Activated T-cell treated with anti-CD3 and anti-CD28 coated beads, Interleukin-2, amount 50 U/mL, for 24 hours (primary cell): ENCODE data around the gene RASSF1.

ENCODE experiments used
- DNase-seq: peaks from one replicate; pipeline ENCODE4 v3.0.0-alpha.2; 2020
- H3K27ac Mint-ChIP-seq: 2 replicates; pipeline ENCODE4 v1.8.0; 2020; ENCODE audit warnings: mild to moderate bottlenecking, mixed read lengths
- H3K27me3 Mint-ChIP-seq: 2 replicates; pipeline ENCODE4 v1.8.0; 2020; ENCODE audit warnings: mixed read lengths
- H3K36me3 Mint-ChIP-seq: 2 replicates; pipeline ENCODE4 v1.8.0; 2020; ENCODE audit warnings: low read depth, mixed read lengths
- H3K4me1 Mint-ChIP-seq: 2 replicates; pipeline ENCODE4 v1.8.0; 2020; ENCODE audit warnings: low read depth, mixed read lengths
- H3K4me3 Mint-ChIP-seq: 2 replicates; pipeline ENCODE4 v1.8.0; 2020; ENCODE audit warnings: mild to moderate bottlenecking, moderate library complexity, mixed read lengths
- H3K9me3 Mint-ChIP-seq: 2 replicates; pipeline ENCODE4 v1.8.0; 2020; ENCODE audit warnings: mixed read lengths

RASSF1 gene

GRCh38 chr3:50355829-50356552 is 15.4 kb upstream of the RASSF1 start:
- no peaks in the 10 kb centered on the region for H3K9me3 Mint-ChIP-seq
- H3K36me3 Mint-ChIP-seq = peaks cover 78% of the 10 kb centered on the region
- peak overlapping the region; percentile 95 for H3K27ac Mint-ChIP-seq
- no peaks in the 10 kb centered on the region for H3K27me3 Mint-ChIP-seq
- peak overlapping the region; percentile 96 for H3K4me3 Mint-ChIP-seq
- DNase-seq = no peak
- peaks cover 67% of the 10 kb centered on the region for H3K4me1 Mint-ChIP-seq

GRCh38 chr3:50354850-50355249 is 14.2 kb upstream of the RASSF1 start:
- Mint-ChIP-seq H3K36me3 (peaks cover 88% of the 10 kb centered on the region), H3K4me3 (no peak overlapping the region), H3K27me3 (no peaks in the 10 kb centered on the region), H3K27ac (peak overlapping the region; percentile 95), H3K9me3 (no peaks in the 10 kb centered on the region), H3K4me1 (peaks cover 71% of the 10 kb centered on the region)
- DNase-seq = no peak

GRCh38 chr3:50354186-50354764 is 13.6 kb upstream of the RASSF1 start:
- DNase-seq = no peak
- Mint-ChIP-seq H3K4me1 (peaks cover 73% of the 10 kb centered on the region), H3K27ac (peak overlapping the region; percentile 30), H3K27me3 (no peaks in the 10 kb centered on the region), H3K9me3 (no peaks in the 10 kb centered on the region), H3K4me3 (no peak overlapping the region), H3K36me3 (peaks cover 93% of the 10 kb centered on the region)

GRCh38 chr3:50353245-50354004 is 12.8 kb upstream of the RASSF1 start:
- H3K27ac Mint-ChIP-seq = peak overlapping the region; percentile 51

GRCh38 chr3:50352781-50353180 is 12.1 kb upstream of the RASSF1 start:
- Mint-ChIP-seq H3K27me3 (no peaks in the 10 kb centered on the region), H3K27ac (peak overlapping the region; percentile 51), H3K4me1 (peaks cover 78% of the 10 kb centered on the region), H3K4me3 (no peak overlapping the region), H3K36me3 (peaks cover 96% of the 10 kb centered on the region), H3K9me3 (no peaks in the 10 kb centered on the region)
- no peak for DNase-seq

More at GRCh38 chr3:50353245-50354004, 12.8 kb upstream of the RASSF1 start:
- Mint-ChIP-seq H3K27me3 (no peaks in the 10 kb centered on the region), H3K36me3 (peaks cover 96% of the 10 kb centered on the region), H3K9me3 (no peaks in the 10 kb centered on the region), H3K4me1 (peaks cover 80% of the 10 kb centered on the region), H3K4me3 (no peak overlapping the region)
- DNase-seq = no peak

- peaks cover 92% of the 10 kb centered on the region for H3K36me3 Mint-ChIP-seq
- H3K4me3 Mint-ChIP-seq = peak overlapping the region; percentile 98
- DNase-seq = no peak
- H3K27me3 Mint-ChIP-seq = no peaks in the 10 kb centered on the region
- peaks cover 73% of the 10 kb centered on the region for H3K4me1 Mint-ChIP-seq
- H3K27ac Mint-ChIP-seq = peak overlapping the region; percentile 100
- no peaks in the 10 kb centered on the region for H3K9me3 Mint-ChIP-seq
Measured at GRCh38 chr3:50351323-50351697, 10.7 kb upstream of the RASSF1 start.

GRCh38 chr3:50350527-50351322 is 10.1 kb upstream of the RASSF1 start, which contains the start of the genes CYB561D2 and NPRL2:
Gene CYB561D2 (plus strand): TSS chr3:50350862. CDS start chr3:50351434, 572 bp downstream.
Gene NPRL2 (minus strand): TSS chr3:50350775. CDS start chr3:50350652, 123 bp downstream.
- Mint-ChIP-seq H3K36me3 (peaks cover 92% of the 10 kb centered on the region), H3K9me3 (no peaks in the 10 kb centered on the region), H3K4me3 (peak within 1 kb of the TSS; percentile 98), H3K27me3 (no peaks in the 10 kb centered on the region), H3K27ac (peak within 1 kb of the TSS; percentile 100), H3K4me1 (peaks cover 71% of the 10 kb centered on the region)
- DNase-seq = peak; percentile 100

GRCh38 chr3:50350213-50350526 is 9.5 kb upstream of the RASSF1 start:
- H3K27me3 Mint-ChIP-seq = no peaks in the 10 kb centered on the region
- no peak for DNase-seq
- peak overlapping the region; percentile 98 for H3K4me3 Mint-ChIP-seq
- H3K9me3 Mint-ChIP-seq = no peaks in the 10 kb centered on the region
- peak overlapping the region; percentile 100 for H3K27ac Mint-ChIP-seq
- peaks cover 70% of the 10 kb centered on the region for H3K4me1 Mint-ChIP-seq
- peaks cover 87% of the 10 kb centered on the region for H3K36me3 Mint-ChIP-seq

GRCh38 chr3:50347187-50347813 is 6.7 kb upstream of the RASSF1 start:
- H3K9me3 Mint-ChIP-seq = no peaks in the 10 kb centered on the region
- H3K4me1 Mint-ChIP-seq = peaks cover 58% of the 10 kb centered on the region
- peak overlapping the region; percentile 82 for H3K27ac Mint-ChIP-seq
- DNase-seq = peak; percentile 78
- H3K4me3 Mint-ChIP-seq = no peak overlapping the region
- no peaks in the 10 kb centered on the region for H3K27me3 Mint-ChIP-seq
- peaks cover 58% of the 10 kb centered on the region for H3K36me3 Mint-ChIP-seq

- Mint-ChIP-seq H3K4me1 (peaks cover 54% of the 10 kb centered on the region), H3K27ac (peak within 1 kb of the TSS; percentile 35), H3K36me3 (peaks cover 45% of the 10 kb centered on the region), H3K9me3 (no peaks in the 10 kb centered on the region), H3K27me3 (no peaks in the 10 kb centered on the region), H3K4me3 (peak within 1 kb of the TSS; percentile 57)
- DNase-seq = peak; percentile 82
Measured at GRCh38 chr3:50345586-50346234, 5.1 kb upstream of the RASSF1 start, which contains the start of gene ZMYND10. Gene ZMYND10 (minus strand): TSS chr3:50345732. CDS start chr3:50345579, 153 bp downstream.

- DNase-seq = no peak
- no peak overlapping the region for H3K27ac Mint-ChIP-seq
- H3K36me3 Mint-ChIP-seq = peaks cover 42% of the 10 kb centered on the region
- no peak overlapping the region for H3K4me3 Mint-ChIP-seq
- H3K27me3 Mint-ChIP-seq = no peaks in the 10 kb centered on the region
- peaks cover 49% of the 10 kb centered on the region for H3K4me1 Mint-ChIP-seq
- H3K9me3 Mint-ChIP-seq = no peaks in the 10 kb centered on the region
Measured at GRCh38 chr3:50345008-50345407, 4.4 kb upstream of the RASSF1 start.

- Mint-ChIP-seq H3K27ac (peak overlapping the region; percentile 26), H3K9me3 (no peaks in the 10 kb centered on the region), H3K27me3 (no peaks in the 10 kb centered on the region), H3K4me3 (no peak overlapping the region), H3K4me1 (peaks cover 47% of the 10 kb centered on the region), H3K36me3 (peaks cover 38% of the 10 kb centered on the region)
- DNase-seq = no peak
Measured at GRCh38 chr3:50342813-50343633, 2.4 kb upstream of the RASSF1 start.
